IPS DF 6.9 (cell line): ENCODE data around the gene SLC38A9.

Source experiments
- DNase-seq: peaks from one replicate; pipeline ENCODE4 v3.0.0-alpha.2; 2013; ENCODE audit warnings: low read depth, low spot score
- H3K27ac ChIP-seq: one replicate; pipeline ENCODE4 v1.5.1; 2013; ENCODE audit warnings: low read length, control low read depth
- H3K27me3 ChIP-seq: 2 replicates; pipeline ENCODE4 v1.6.1; 2013; ENCODE audit warnings: mild to moderate bottlenecking, low read length; ENCODE audit not compliant: control insufficient read depth, insufficient read depth
- H3K36me3 ChIP-seq: 2 replicates; pipeline ENCODE4 v1.6.1; 2013; ENCODE audit warnings: low read length; ENCODE audit not compliant: control insufficient read depth, insufficient read depth
- H3K4me1 ChIP-seq: 2 replicates; pipeline ENCODE4 v1.6.1; 2013; ENCODE audit warnings: low read length; ENCODE audit not compliant: control insufficient read depth, insufficient read depth
- H3K4me3 ChIP-seq: 2 replicates; pipeline ENCODE4 v1.5.1; 2013; ENCODE audit warnings: mild to moderate bottlenecking, low read length
- H3K9me3 ChIP-seq: 2 replicates; pipeline ENCODE4 v1.6.1; 2013; ENCODE audit warnings: low read length, inconsistent platforms; ENCODE audit not compliant: control insufficient read depth, insufficient read depth
- WGBS: extraction: QIAGEN DNeasy Blood & Tissue Kit; methylation state at CpG from one replicate; pipeline ENCODE4 v1.1.7; 2013; ENCODE audit warnings: mixed read lengths, missing lambda C conversion rate; ENCODE audit not compliant: insufficient read length, insufficient coverage; 5-methylcytosine and 5-hydroxymethylcytosine counted together

Gene SLC38A9

GRCh38 chr5:55665065-55665464, 47.1 kb downstream of the SLC38A9 start:
- no peak overlapping the region for H3K27ac ChIP-seq
- H3K27me3 ChIP-seq: no peaks in the 10 kb centered on the region
- WGBS: no CpG with 5 or more reads among the region's 8 CpGs
- no peak for DNase-seq
- no peak overlapping the region for H3K4me3 ChIP-seq
- no peaks in the 10 kb centered on the region for H3K36me3 ChIP-seq
- H3K9me3 ChIP-seq: no peaks in the 10 kb centered on the region
- no peaks in the 10 kb centered on the region for H3K4me1 ChIP-seq

- Histone ChIP-seq H3K36me3 (no peaks in the 10 kb centered on the region), H3K27ac (no peak overlapping the region), H3K9me3 (no peaks in the 10 kb centered on the region), H3K4me1 (no peaks in the 10 kb centered on the region), H3K27me3 (no peaks in the 10 kb centered on the region), H3K4me3 (no peak overlapping the region)
- DNase-seq: no peak
- no CpG with 5 or more reads among the region's 2 CpGs for WGBS
These were observed 54.7 kb downstream of the SLC38A9 start for GRCh38 chr5:55657443-55657842.

GRCh38 chr5:55650386-55650785, 61.7 kb downstream of the SLC38A9 start:
- no peaks in the 10 kb centered on the region for H3K9me3 ChIP-seq
- H3K36me3 ChIP-seq: no peaks in the 10 kb centered on the region
- WGBS: no CpG with 5 or more reads among the region's 3 CpGs
- DNase-seq: no peak
- no peak overlapping the region for H3K27ac ChIP-seq
- H3K27me3 ChIP-seq: no peaks in the 10 kb centered on the region
- no peak overlapping the region for H3K4me3 ChIP-seq
- no peaks in the 10 kb centered on the region for H3K4me1 ChIP-seq

- Histone ChIP-seq H3K4me1 (no peaks in the 10 kb centered on the region), H3K9me3 (no peaks in the 10 kb centered on the region), H3K36me3 (no peaks in the 10 kb centered on the region), H3K27me3 (no peaks in the 10 kb centered on the region), H3K27ac (no peak overlapping the region), H3K4me3 (no peak overlapping the region)
- no peak for DNase-seq
These were observed 62.2 kb downstream of the SLC38A9 start for GRCh38 chr5:55649963-55650362.

GRCh38 chr5:55645304-55645703, 66.8 kb downstream of the SLC38A9 start:
- no peaks in the 10 kb centered on the region for H3K9me3 ChIP-seq
- no peak overlapping the region for H3K27ac ChIP-seq
- H3K27me3 ChIP-seq: no peaks in the 10 kb centered on the region
- WGBS: no CpG with 5 or more reads among the region's 3 CpGs
- no peak overlapping the region for H3K4me3 ChIP-seq
- DNase-seq: no peak
- no peaks in the 10 kb centered on the region for H3K4me1 ChIP-seq
- H3K36me3 ChIP-seq: no peaks in the 10 kb centered on the region

GRCh38 chr5:55638455-55638854, 73.7 kb downstream of the SLC38A9 start:
- Histone ChIP-seq H3K4me3 (no peak overlapping the region), H3K9me3 (no peaks in the 10 kb centered on the region), H3K4me1 (no peaks in the 10 kb centered on the region; the same call in 1 of the 2 replicates), H3K36me3 (no peaks in the 10 kb centered on the region), H3K27ac (no peak overlapping the region), H3K27me3 (no peaks in the 10 kb centered on the region)
- no peak for DNase-seq
- no CpG with 5 or more reads among the region's 4 CpGs for WGBS

- H3K9me3 ChIP-seq: no peaks in the 10 kb centered on the region
- no peaks in the 10 kb centered on the region; the same call in 1 of the 2 replicates for H3K4me1 ChIP-seq
- H3K4me3 ChIP-seq: no peak overlapping the region
- no peaks in the 10 kb centered on the region for H3K36me3 ChIP-seq
- no peak overlapping the region for H3K27ac ChIP-seq
- WGBS: no CpG with 5 or more reads among the region's 2 CpGs
- no peak for DNase-seq
- no peaks in the 10 kb centered on the region for H3K27me3 ChIP-seq
These were observed 74.1 kb downstream of the SLC38A9 start for GRCh38 chr5:55638051-55638450.

- Histone ChIP-seq H3K4me1 (no peaks in the 10 kb centered on the region; the same call in 1 of the 2 replicates), H3K27me3 (no peaks in the 10 kb centered on the region), H3K9me3 (no peaks in the 10 kb centered on the region), H3K36me3 (no peaks in the 10 kb centered on the region), H3K27ac (no peak overlapping the region), H3K4me3 (no peak overlapping the region)
- DNase-seq: no peak
- no CpG with 5 or more reads among the region's 3 CpGs for WGBS
These were observed 75.4 kb downstream of the SLC38A9 start for GRCh38 chr5:55636683-55637082.

GRCh38 chr5:55636177-55636576, 75.9 kb downstream of the SLC38A9 start:
- no CpG with 5 or more reads among the region's 2 CpGs for WGBS
- H3K27ac ChIP-seq: no peak overlapping the region
- H3K9me3 ChIP-seq: no peaks in the 10 kb centered on the region
- H3K27me3 ChIP-seq: no peaks in the 10 kb centered on the region
- H3K36me3 ChIP-seq: no peaks in the 10 kb centered on the region
- DNase-seq: no peak
- no peak overlapping the region for H3K4me3 ChIP-seq
- no peaks in the 10 kb centered on the region; the same call in 1 of the 2 replicates for H3K4me1 ChIP-seq

- no peaks in the 10 kb centered on the region for H3K27me3 ChIP-seq
- H3K4me3 ChIP-seq: no peak overlapping the region
- H3K4me1 ChIP-seq: no peaks in the 10 kb centered on the region; the same call in 1 of the 2 replicates
- H3K27ac ChIP-seq: no peak overlapping the region
- no peaks in the 10 kb centered on the region for H3K36me3 ChIP-seq
- H3K9me3 ChIP-seq: no peaks in the 10 kb centered on the region
- DNase-seq: no peak
These were observed 77.3 kb downstream of the SLC38A9 start for GRCh38 chr5:55634866-55635265.

GRCh38 chr5:55634209-55634805, 77.8 kb downstream of the SLC38A9 start:
- Histone ChIP-seq H3K4me1 (no peaks in the 10 kb centered on the region; the same call in 1 of the 2 replicates), H3K36me3 (no peaks in the 10 kb centered on the region), H3K27me3 (no peaks in the 10 kb centered on the region), H3K9me3 (no peaks in the 10 kb centered on the region), H3K4me3 (no peak overlapping the region), H3K27ac (no peak overlapping the region)
- DNase-seq: no peak
- WGBS: no CpG with 5 or more reads among the region's 1 CpG
